Heart right ventricle (tissue), 16 donors: ENCODE data around the gene CCDC63. TPM values are rescaled to one million over a fixed set of nuclear protein-coding genes. Genes with fewer than 3 reads are reported as not detected.

Source experiments
- ATAC-seq, 8 donors: fragments of 200-7000 bp; cut with Tn5 transposase; one replicate each; pipeline ENCODE4 v1.9.1; 2020; ENCODE audit warnings: mild to moderate bottlenecking in 8 of 8, moderate library complexity in 8 of 8, moderate number of reproducible peaks in 1 of 8
- DNase-seq, 2 donors: peaks; one replicate each; pipeline ENCODE4 v3.0.0-alpha.2; 2020
- H3K27ac ChIP-seq, 10 donors: fragments of 200-600 bp; sonication (generic) in 2 of 10; one replicate each; pipeline versions ENCODE4 v1.5.0 to v1.8.0; 2020 to 2022; ENCODE audit warnings: mild to moderate bottlenecking in 3 of 10
- H3K27me3 ChIP-seq, 7 donors: fragments of 200-600 bp; one replicate each; pipeline ENCODE4 v1.8.0; 2021 to 2022; ENCODE audit warnings: mild to moderate bottlenecking in 2 of 7
- H3K36me3 ChIP-seq, 9 donors: fragments of 200-600 bp; sonication (generic) in 1 of 9; one replicate each; pipeline versions ENCODE4 v1.5.0 to v1.8.0; 2020 to 2022; ENCODE audit warnings: mild to moderate bottlenecking in 2 of 9
- H3K4me1 ChIP-seq, 9 donors: fragments of 200-600 bp; sonication (generic) in 1 of 9; one replicate each; pipeline versions ENCODE4 v1.5.0 to v1.8.0; 2020 to 2022; ENCODE audit warnings: mild to moderate bottlenecking in 4 of 9
- H3K4me3 ChIP-seq, 10 donors: fragments of 200-600 bp; sonication (generic) in 2 of 10; one replicate each; pipeline versions ENCODE4 v1.5.0 to v1.8.0; 2020 to 2022; ENCODE audit warnings: mild to moderate bottlenecking in 7 of 10, moderate library complexity in 2 of 10
- H3K9me3 ChIP-seq, 11 donors: fragments of 200-600 bp in 10 of 11; sonication (generic) in 2 of 11; one replicate each; pipeline versions ENCODE4 v1.5.0 to v1.8.0; 2013 to 2022; ENCODE audit warnings: mild to moderate bottlenecking in 2 of 11, control low read depth in 1 of 11, moderate library complexity in 1 of 11
- WGBS, 2 donors: extraction: QIAGEN DNeasy Blood & Tissue Kit; methylation state at CpG; one replicate each; pipeline ENCODE4 v1.1.7; 2013; ENCODE audit warnings: inconsistent platforms in 1 of 2; 5-methylcytosine and 5-hydroxymethylcytosine counted together
- intact Hi-C, 10 donors: fragments of 100-400 bp; cut with DNase I; formaldehyde crosslinking; loops; one replicate each; pipeline versions ENCODE4 v1.11.1 to v1.14.2; 2022
- polyA plus RNA-seq, 2 donors: library from polyadenylated mRNA; stranded (reverse); fragments of 200-250 nt; gene quantifications; one replicate each; pipeline ENCODE4 v1.2.3, GENCODE V29; 2013
- total RNA-seq, 10 donors: library from RNA; stranded (reverse); fragmentation: NEBNext Ultra II Directional in 3 of 10; extraction: Animal tissue kit (Norgen Biotek cat#: 25700) in 3 of 10; gene quantifications; one replicate each; pipeline versions ENCODE4 v1.2.1 to v1.2.4, GENCODE V29; 2021 to 2023
- TF ChIP-seq, protein P1 (sequence below), 9 donors: fragments of 200-600 bp; sonication (generic) in 2 of 9; IDR thresholded peaks; one replicate each; pipeline versions ENCODE4 v1.5.0 to v1.8.0; 2021 to 2022; ENCODE audit warnings: antibody characterized with exemption in 9 of 9, mild to moderate bottlenecking in 5 of 9, moderate library complexity in 1 of 9
- donor health status: Arrhythmogenic right ventricular cardiomyopathy.
- donor health status: ischemic (EF 13 %, LVEDD 7.1; RV severe dilation, severe dysfunction).
- donor health status: healthy with polysubstance abuse.
- donor health status: DM: no; HTN: yes; CAD: no.
- donor health status: DM: no; HTN: no; CAD: no.
- donor health status: ischemic (EF 25% LVEDD 6.9; RV normal size, moderate dysfunction).
- donor health status: ischemic (EF 25% LVEDD 5.7; RV mildly dilated, moderate dysfunction).
- donor health status: healthy.
- donor health status: DM: yes; HTN: yes; CAD: no.
- donor health status: Ischemic cardiomyopathy.
- donor health status: ischemic (EF 35%, LVEDD 5.7; RV mildly dilated, moderate dysfunction).
- donor health status: nonischemic (EF 11% LVEDD 7.7; RV severe dilation, severe dysfunction).
- donor health status: DM: yes; HTN: yes; CAD: no.
- donor health status: PGD.
- donor health status: ischemic (EF 29% LVEDD 5.4; RV normal size, mild dysfunction).
- donor health status: nonischemic (EF 23%, LVEDD 6.1; RV moderate dilation, normal function).

The CCDC63 gene
- total and polyA plus RNA-seq, 12 donors = not detected

- 72 to 78% methylated on average over 2 of the region's 2 CpGs for WGBS, 2 donors
- no peak for DNase-seq
- Histone ChIP-seq H3K36me3 (no peaks in the 10 kb centered on the region), H3K27ac (no peak overlapping the region), H3K4me3 (no peak overlapping the region), H3K9me3 (no peaks in the 10 kb centered on the region), H3K4me1 (peaks cover 0 to 6% (median 0%) of the 10 kb centered on the region in 9 donors), H3K27me3 (no peaks in the 10 kb centered on the region)
- TF ChIP-seq, protein P1, sequence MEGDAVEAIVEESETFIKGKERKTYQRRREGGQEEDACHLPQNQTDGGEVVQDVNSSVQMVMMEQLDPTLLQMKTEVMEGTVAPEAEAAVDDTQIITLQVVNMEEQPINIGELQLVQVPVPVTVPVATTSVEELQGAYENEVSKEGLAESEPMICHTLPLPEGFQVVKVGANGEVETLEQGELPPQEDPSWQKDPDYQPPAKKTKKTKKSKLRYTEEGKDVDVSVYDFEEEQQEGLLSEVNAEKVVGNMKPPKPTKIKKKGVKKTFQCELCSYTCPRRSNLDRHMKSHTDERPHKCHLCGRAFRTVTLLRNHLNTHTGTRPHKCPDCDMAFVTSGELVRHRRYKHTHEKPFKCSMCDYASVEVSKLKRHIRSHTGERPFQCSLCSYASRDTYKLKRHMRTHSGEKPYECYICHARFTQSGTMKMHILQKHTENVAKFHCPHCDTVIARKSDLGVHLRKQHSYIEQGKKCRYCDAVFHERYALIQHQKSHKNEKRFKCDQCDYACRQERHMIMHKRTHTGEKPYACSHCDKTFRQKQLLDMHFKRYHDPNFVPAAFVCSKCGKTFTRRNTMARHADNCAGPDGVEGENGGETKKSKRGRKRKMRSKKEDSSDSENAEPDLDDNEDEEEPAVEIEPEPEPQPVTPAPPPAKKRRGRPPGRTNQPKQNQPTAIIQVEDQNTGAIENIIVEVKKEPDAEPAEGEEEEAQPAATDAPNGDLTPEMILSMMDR (IDR thresholded peaks at IDR 0.05) = no peak
- no peak for ATAC-seq
- intact Hi-C loops = loop anchor here in 8 of 10 donors (10.0 kb wide), 7 partner anchors 80 to 370 kb away; partner anchors contain the start of genes TCTN1 (in 5 of the 8), ARPC3 (in 2 of the 8), RAD9B (in 2 of the 8) and VPS29 (in 2 of the 8)
Observed at GRCh38 chr12:110824342-110824741, 22.4 kb upstream of the CCDC63 start.

DNA sequence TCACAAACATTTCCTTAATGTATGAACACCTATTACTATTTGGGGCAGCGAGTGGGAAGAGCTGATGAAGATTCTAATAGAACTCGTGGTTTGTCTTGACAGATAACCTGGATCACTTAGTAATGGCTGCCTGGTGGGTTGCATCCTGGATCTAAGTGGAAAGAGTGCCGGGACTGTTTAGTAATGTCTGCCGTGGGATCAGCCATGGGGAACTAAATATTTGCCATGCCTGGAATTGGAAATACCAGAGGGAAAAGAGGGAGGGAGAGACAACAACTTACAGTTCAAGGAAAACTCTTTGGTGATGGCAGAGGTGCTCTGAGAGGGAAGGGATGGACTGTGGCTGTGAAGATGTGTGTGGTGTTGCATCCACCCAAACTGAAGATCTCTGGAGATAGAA, 21.3 kb upstream of the CCDC63 start:
- no peak for DNase-seq
- Histone ChIP-seq H3K27ac (no peak overlapping the region), H3K4me1 (peaks cover 0 to 6% (median 0%) of the 10 kb centered on the region in 9 donors), H3K4me3 (no peak overlapping the region), H3K9me3 (no peaks in the 10 kb centered on the region), H3K27me3 (no peaks in the 10 kb centered on the region), H3K36me3 (no peaks in the 10 kb centered on the region)
- intact Hi-C loops = loop anchor here in 9 of 10 donors (5.0 to 10.0 kb wide), 11 partner anchors 62 to 371 kb away; partner anchors contain the start of genes TCTN1 (in 6 of the 9), ARPC3 (in 2 of the 9), RAD9B (in 2 of the 9) and VPS29 (in 2 of the 9)
- 85 to 86% methylated on average over 4 of the region's 4 CpGs for WGBS, 2 donors
- ATAC-seq = no peak
- TF ChIP-seq, protein P1 (IDR thresholded peaks at IDR 0.05) = no peak

DNA sequence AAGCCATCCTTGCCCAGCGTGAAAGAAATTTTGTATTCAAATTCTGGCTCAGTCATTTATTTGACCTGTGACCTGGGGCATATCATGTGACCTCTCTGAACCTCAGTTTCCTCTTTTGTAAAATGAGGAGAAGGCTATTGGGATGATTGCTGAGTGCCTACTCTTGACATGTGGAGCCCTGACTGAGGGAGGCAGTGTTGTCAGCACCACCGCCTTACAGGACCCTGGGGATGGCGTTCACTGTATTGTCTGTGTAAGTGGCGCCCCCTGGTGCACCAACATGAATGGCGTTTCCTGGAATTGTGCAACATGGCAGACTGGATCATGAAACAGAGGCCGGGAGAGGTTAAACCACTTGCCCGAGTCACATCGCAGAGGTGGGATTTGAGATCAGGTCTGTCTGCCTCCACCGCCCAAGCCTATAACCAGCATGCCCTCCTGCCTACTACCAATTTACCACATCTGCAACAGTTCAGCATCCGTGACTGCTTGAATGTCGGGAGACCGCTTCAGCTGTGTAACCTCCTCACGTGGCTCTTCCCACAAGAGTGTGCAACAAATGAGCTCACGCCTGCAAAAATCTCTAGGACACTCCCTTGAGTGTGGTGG, 20.1 kb upstream of the CCDC63 start:
- peak; percentile 86 to 87 for DNase-seq
- TF ChIP-seq, protein P1 (IDR thresholded peaks at IDR 0.05) = peak; percentile 60 to 87 (median 78)
- peak; percentile 92 to 97 (median 94) for ATAC-seq
- H3K36me3 ChIP-seq = no peaks in the 10 kb centered on the region
- H3K4me1 ChIP-seq = peaks cover 0 to 6% (median 0%) of the 10 kb centered on the region in 9 donors
- H3K4me3 ChIP-seq = peak overlapping the region in 4 of 10 donors; percentile 23 to 37 (median 30)
- 32 to 33% methylated on average over 14 of the region's 14 CpGs for WGBS, 2 donors
- intact Hi-C loops = loop anchor here in 9 of 10 donors (2.0 to 10.0 kb wide), 13 partner anchors 60 to 376 kb away; partner anchors contain the start of genes TCTN1 (in 6 of the 9), ARPC3 (in 3 of the 9), RAD9B (in 2 of the 9) and VPS29 (in 2 of the 9)
- H3K27ac ChIP-seq = no peak overlapping the region
- no peaks in the 10 kb centered on the region for H3K9me3 ChIP-seq
- H3K27me3 ChIP-seq = no peaks in the 10 kb centered on the region

GRCh38 chr12:110829308-110829707, 17.5 kb upstream of the CCDC63 start:
- Histone ChIP-seq H3K9me3 (no peaks in the 10 kb centered on the region), H3K27ac (peak overlapping the region in 1 of 10 donors; percentile 2), H3K36me3 (no peaks in the 10 kb centered on the region), H3K4me3 (no peak overlapping the region), H3K27me3 (no peaks in the 10 kb centered on the region), H3K4me1 (peaks cover 0 to 6% (median 0%) of the 10 kb centered on the region in 9 donors)
- ATAC-seq (peak in 2 of 8 donors; percentile 32 to 58), DNase-seq (no peak)
- 65 to 70% methylated on average over 10 of the region's 10 CpGs for WGBS, 2 donors
- TF ChIP-seq, protein P1 (IDR thresholded peaks at IDR 0.05) = no peak
- intact Hi-C loops = loop anchor here in 9 of 10 donors (5.0 to 10.0 kb wide), 11 partner anchors 58 to 375 kb away; partner anchors contain the start of genes TCTN1 (in 6 of the 9), ARPC3 (in 2 of the 9), RAD9B (in 2 of the 9) and VPS29 (in 2 of the 9)
